Neural cell (in vitro differentiated cells): ENCODE measurements around the gene CNST.

Experiments used
- EP300 ChIP-seq: fragments of 450-650 bp; conservative IDR thresholded peaks from 2 replicates; pipeline ENCODE4 v1.6.1; 2014; ENCODE audit warnings: antibody characterized with exemption, mild to moderate bottlenecking, moderate library complexity; ENCODE audit not compliant: poor library complexity, severe bottlenecking
- EZH2 ChIP-seq: fragments of 200-600, 300-800 bp; shearing (Covaris generic), sonication (generic); IDR thresholded peaks from 2 replicates; pipeline ENCODE4 v1.6.1; 2014; ENCODE audit warnings: antibody characterized with exemption, low read length, borderline replicate concordance, mild to moderate bottlenecking; ENCODE audit not compliant: insufficient read depth, poor library complexity, severe bottlenecking
- TF ChIP-seq, protein P1 (sequence below): IDR thresholded peaks from 2 replicates; pipeline ENCODE4 v1.6.1; 2012; ENCODE audit warnings: borderline replicate concordance
- TF ChIP-seq, protein P2 (sequence below): fragments of 450-650 bp; IDR thresholded peaks from 2 replicates; pipeline ENCODE4 v1.5.1; 2014; ENCODE audit warnings: antibody characterized with exemption, mild to moderate bottlenecking, moderate library complexity; ENCODE audit not compliant: poor library complexity, severe bottlenecking

GRCh38 chr1:246651012-246651695 lies 84.9 kb downstream of the CNST start:
- TF ChIP-seq EP300 (no peak), EZH2 (no peak)
- TF ChIP-seq, protein P1, sequence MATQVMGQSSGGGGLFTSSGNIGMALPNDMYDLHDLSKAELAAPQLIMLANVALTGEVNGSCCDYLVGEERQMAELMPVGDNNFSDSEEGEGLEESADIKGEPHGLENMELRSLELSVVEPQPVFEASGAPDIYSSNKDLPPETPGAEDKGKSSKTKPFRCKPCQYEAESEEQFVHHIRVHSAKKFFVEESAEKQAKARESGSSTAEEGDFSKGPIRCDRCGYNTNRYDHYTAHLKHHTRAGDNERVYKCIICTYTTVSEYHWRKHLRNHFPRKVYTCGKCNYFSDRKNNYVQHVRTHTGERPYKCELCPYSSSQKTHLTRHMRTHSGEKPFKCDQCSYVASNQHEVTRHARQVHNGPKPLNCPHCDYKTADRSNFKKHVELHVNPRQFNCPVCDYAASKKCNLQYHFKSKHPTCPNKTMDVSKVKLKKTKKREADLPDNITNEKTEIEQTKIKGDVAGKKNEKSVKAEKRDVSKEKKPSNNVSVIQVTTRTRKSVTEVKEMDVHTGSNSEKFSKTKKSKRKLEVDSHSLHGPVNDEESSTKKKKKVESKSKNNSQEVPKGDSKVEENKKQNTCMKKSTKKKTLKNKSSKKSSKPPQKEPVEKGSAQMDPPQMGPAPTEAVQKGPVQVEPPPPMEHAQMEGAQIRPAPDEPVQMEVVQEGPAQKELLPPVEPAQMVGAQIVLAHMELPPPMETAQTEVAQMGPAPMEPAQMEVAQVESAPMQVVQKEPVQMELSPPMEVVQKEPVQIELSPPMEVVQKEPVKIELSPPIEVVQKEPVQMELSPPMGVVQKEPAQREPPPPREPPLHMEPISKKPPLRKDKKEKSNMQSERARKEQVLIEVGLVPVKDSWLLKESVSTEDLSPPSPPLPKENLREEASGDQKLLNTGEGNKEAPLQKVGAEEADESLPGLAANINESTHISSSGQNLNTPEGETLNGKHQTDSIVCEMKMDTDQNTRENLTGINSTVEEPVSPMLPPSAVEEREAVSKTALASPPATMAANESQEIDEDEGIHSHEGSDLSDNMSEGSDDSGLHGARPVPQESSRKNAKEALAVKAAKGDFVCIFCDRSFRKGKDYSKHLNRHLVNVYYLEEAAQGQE, result no peak
- TF ChIP-seq, protein P2, sequence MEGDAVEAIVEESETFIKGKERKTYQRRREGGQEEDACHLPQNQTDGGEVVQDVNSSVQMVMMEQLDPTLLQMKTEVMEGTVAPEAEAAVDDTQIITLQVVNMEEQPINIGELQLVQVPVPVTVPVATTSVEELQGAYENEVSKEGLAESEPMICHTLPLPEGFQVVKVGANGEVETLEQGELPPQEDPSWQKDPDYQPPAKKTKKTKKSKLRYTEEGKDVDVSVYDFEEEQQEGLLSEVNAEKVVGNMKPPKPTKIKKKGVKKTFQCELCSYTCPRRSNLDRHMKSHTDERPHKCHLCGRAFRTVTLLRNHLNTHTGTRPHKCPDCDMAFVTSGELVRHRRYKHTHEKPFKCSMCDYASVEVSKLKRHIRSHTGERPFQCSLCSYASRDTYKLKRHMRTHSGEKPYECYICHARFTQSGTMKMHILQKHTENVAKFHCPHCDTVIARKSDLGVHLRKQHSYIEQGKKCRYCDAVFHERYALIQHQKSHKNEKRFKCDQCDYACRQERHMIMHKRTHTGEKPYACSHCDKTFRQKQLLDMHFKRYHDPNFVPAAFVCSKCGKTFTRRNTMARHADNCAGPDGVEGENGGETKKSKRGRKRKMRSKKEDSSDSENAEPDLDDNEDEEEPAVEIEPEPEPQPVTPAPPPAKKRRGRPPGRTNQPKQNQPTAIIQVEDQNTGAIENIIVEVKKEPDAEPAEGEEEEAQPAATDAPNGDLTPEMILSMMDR, result no peak
